H9 (cell line): Measurements from ENCODE around the gene TACR1. TPM values are rescaled to one million over a fixed set of nuclear protein-coding genes. Genes with fewer than 3 reads are reported as not detected.

Experiments
- DNase-seq: peaks from one replicate; pipeline ENCODE4 v3.0.0-alpha.2; 2017
- H2AFZ ChIP-seq: one replicate; pipeline ENCODE4 v1.6.1; 2013; ENCODE audit warnings: mild to moderate bottlenecking, low read length, control low read depth, moderate library complexity
- H2AK5ac ChIP-seq: 2 replicates; pipeline ENCODE4 v1.6.1; 2013; ENCODE audit warnings: low read length, control low read depth, mixed read lengths; ENCODE audit not compliant: insufficient read length
- H2BK120ac ChIP-seq: one replicate; pipeline ENCODE4 v1.6.1; 2013; ENCODE audit warnings: low read depth, mild to moderate bottlenecking, low read length, control low read depth, inconsistent platforms; ENCODE audit not compliant: poor library complexity, severe bottlenecking
- H2BK12ac ChIP-seq: 2 replicates; pipeline ENCODE4 v1.6.1; 2013; ENCODE audit warnings: low read length, control low read depth, mixed read lengths, low read depth; ENCODE audit not compliant: insufficient read length
- H2BK15ac ChIP-seq: 2 replicates; pipeline ENCODE4 v1.6.1; 2013; ENCODE audit warnings: low read depth, low read length, control low read depth
- H2BK20ac ChIP-seq: one replicate; pipeline ENCODE4 v1.6.1; 2013; ENCODE audit warnings: low read depth, mild to moderate bottlenecking, low read length, control low read depth, inconsistent platforms; ENCODE audit not compliant: poor library complexity, severe bottlenecking
- H2BK5ac ChIP-seq: 2 replicates; pipeline ENCODE4 v1.6.1; 2013; ENCODE audit warnings: low read length, control low read depth, mixed read lengths; ENCODE audit not compliant: insufficient read length
- H3K14ac ChIP-seq: 2 replicates; pipeline ENCODE4 v1.6.1; 2013; ENCODE audit warnings: low read length, control low read depth; ENCODE audit not compliant: insufficient read depth
- H3K18ac ChIP-seq: 2 replicates; pipeline ENCODE4 v1.6.1; 2013; ENCODE audit warnings: low read depth, mild to moderate bottlenecking, mixed read lengths, low read length, control low read depth; ENCODE audit not compliant: insufficient read length
- H3K23ac ChIP-seq: 2 replicates; pipeline ENCODE4 v1.6.1; 2013; ENCODE audit warnings: low read length, control low read depth, mixed read lengths, low read depth; ENCODE audit not compliant: insufficient read length
- H3K23me2 ChIP-seq: 2 replicates; pipeline ENCODE4 v1.6.1; 2013; ENCODE audit warnings: low read depth, mild to moderate bottlenecking, mixed read lengths, low read length, control low read depth; ENCODE audit not compliant: insufficient read length, poor library complexity, severe bottlenecking
- H3K27ac ChIP-seq: 2 replicates; pipeline ENCODE4 v1.5.1; 2013; ENCODE audit warnings: low read length, control low read depth, mixed read lengths, low read depth; ENCODE audit not compliant: insufficient read length
- H3K27me3 ChIP-seq: 2 replicates; pipeline ENCODE4 v1.6.1; 2013; ENCODE audit warnings: low read length, control low read depth, inconsistent platforms; ENCODE audit not compliant: insufficient read depth
- H3K4ac ChIP-seq: 2 replicates; pipeline ENCODE4 v1.6.1; 2013; ENCODE audit warnings: low read depth, mild to moderate bottlenecking, control low read depth, inconsistent platforms, low read length, moderate library complexity
- H3K4me1 ChIP-seq: 2 replicates; pipeline ENCODE4 v1.6.1; 2013; ENCODE audit warnings: low read length, control low read depth, inconsistent platforms; ENCODE audit not compliant: insufficient read depth
- H3K4me2 ChIP-seq: 2 replicates; pipeline ENCODE4 v1.6.1; 2013; ENCODE audit warnings: low read length, control low read depth, mixed read lengths; ENCODE audit not compliant: insufficient read length, insufficient read depth
- H3K56ac ChIP-seq: 2 replicates; pipeline ENCODE4 v1.6.1; 2013; ENCODE audit warnings: low read depth, mild to moderate bottlenecking, mixed read lengths, low read length, control low read depth; ENCODE audit not compliant: insufficient read length
- H3K79me1 ChIP-seq: 2 replicates; pipeline ENCODE4 v1.6.1; 2013; ENCODE audit warnings: low read depth, mild to moderate bottlenecking, moderate library complexity, low read length, control low read depth, inconsistent platforms; ENCODE audit not compliant: insufficient read depth, poor library complexity, severe bottlenecking
- H3K79me2 ChIP-seq: 2 replicates; pipeline ENCODE4 v1.6.1; 2013; ENCODE audit warnings: low read length, control low read depth, inconsistent platforms; ENCODE audit not compliant: insufficient read depth
- H3K9ac ChIP-seq: 2 replicates; pipeline ENCODE4 v1.6.1; 2013; ENCODE audit warnings: low read length, control low read depth, mixed read lengths; ENCODE audit not compliant: insufficient read length; ENCODE audit errors: extremely low read depth
- H3K9me3 ChIP-seq: one replicate; pipeline ENCODE4 v1.6.1; 2013; ENCODE audit warnings: low read depth, low read length, inconsistent platforms; ENCODE audit not compliant: control insufficient read depth
- H3T11ph ChIP-seq: one replicate; pipeline ENCODE4 v1.6.1; 2013; ENCODE audit warnings: mild to moderate bottlenecking, low read length, control low read depth, inconsistent platforms
- H4K20me1 ChIP-seq: one replicate; pipeline ENCODE4 v1.6.1; 2013; ENCODE audit not compliant: control insufficient read depth, insufficient read length, insufficient read depth
- H4K5ac ChIP-seq: 2 replicates; pipeline ENCODE4 v1.6.1; 2013; ENCODE audit warnings: low read depth, mild to moderate bottlenecking, mixed read lengths, low read length, control low read depth; ENCODE audit not compliant: insufficient read length
- H4K8ac ChIP-seq: replicated peaks from 2 replicates; pipeline ENCODE4 v1.6.1; 2013; ENCODE audit warnings: low read length, control low read depth, mixed read lengths, low read depth; ENCODE audit not compliant: insufficient read length
- H4K91ac ChIP-seq: 2 replicates; pipeline ENCODE4 v1.6.1; 2013; ENCODE audit warnings: low read depth, mild to moderate bottlenecking, moderate library complexity, mixed read lengths, low read length, control low read depth; ENCODE audit not compliant: insufficient read length
- H3K27ac Mint-ChIP-seq, 3 experiments: 2 replicates in 2 of 3; 3 replicates in 1 of 3; pipeline ENCODE4 v1.8.0; 2020 to 2021; ENCODE audit warnings: mixed read lengths in 3 of 3, mild to moderate bottlenecking in 1 of 3, moderate library complexity in 1 of 3
- H3K27me3 Mint-ChIP-seq: 2 replicates; pipeline ENCODE4 v1.8.0; 2021; ENCODE audit warnings: low read depth, mild to moderate bottlenecking, moderate library complexity, mixed read lengths
- H3K36me3 Mint-ChIP-seq, 3 experiments: 2 replicates in 2 of 3; 3 replicates in 1 of 3; pipeline ENCODE4 v1.8.0; 2020 to 2021; ENCODE audit warnings: low read depth in 3 of 3, mixed read lengths in 3 of 3; ENCODE audit not compliant: insufficient read depth in 1 of 3
- H3K4me1 Mint-ChIP-seq, 2 experiments: 2 replicates each; pipeline ENCODE4 v1.8.0; 2020; ENCODE audit warnings: mixed read lengths in 2 of 2
- H3K4me3 Mint-ChIP-seq, 2 experiments: 2 replicates in 1 of 2; 3 replicates in 1 of 2; pipeline ENCODE4 v1.8.0; 2020 to 2021; ENCODE audit warnings: mild to moderate bottlenecking in 2 of 2, mixed read lengths in 2 of 2, moderate library complexity in 1 of 2
- H3K9me3 Mint-ChIP-seq, 2 experiments: 2 replicates in 1 of 2; 3 replicates in 1 of 2; pipeline ENCODE4 v1.8.0; 2020; ENCODE audit warnings: mild to moderate bottlenecking in 2 of 2, mixed read lengths in 2 of 2, moderate library complexity in 1 of 2
- CTCF ChIP-seq: fragments of 200-600 bp; sonication (generic); conservative IDR thresholded peaks from 3 replicates; pipeline ENCODE4 v1.8.0; 2021; ENCODE audit warnings: antibody characterized with exemption, mild to moderate bottlenecking
- WGBS: extraction: QIAGEN DNeasy Blood & Tissue Kit; methylation state at CpG from one replicate; pipeline ENCODE4 v1.1.7; 2013; ENCODE audit warnings: missing lambda C conversion rate, low lambda C conversion rate, mixed read lengths; ENCODE audit not compliant: insufficient read length; ENCODE audit errors: extremely low coverage; 5-methylcytosine and 5-hydroxymethylcytosine counted together
- total RNA-seq: library from RNA; stranded (reverse); gene quantifications from 2 replicates; pipeline ENCODE4 v1.2.1, GENCODE V29; 2021

TACR1 gene
- total RNA-seq, 1 experiment from 2014 or later = 1.4 TPM

DNA sequence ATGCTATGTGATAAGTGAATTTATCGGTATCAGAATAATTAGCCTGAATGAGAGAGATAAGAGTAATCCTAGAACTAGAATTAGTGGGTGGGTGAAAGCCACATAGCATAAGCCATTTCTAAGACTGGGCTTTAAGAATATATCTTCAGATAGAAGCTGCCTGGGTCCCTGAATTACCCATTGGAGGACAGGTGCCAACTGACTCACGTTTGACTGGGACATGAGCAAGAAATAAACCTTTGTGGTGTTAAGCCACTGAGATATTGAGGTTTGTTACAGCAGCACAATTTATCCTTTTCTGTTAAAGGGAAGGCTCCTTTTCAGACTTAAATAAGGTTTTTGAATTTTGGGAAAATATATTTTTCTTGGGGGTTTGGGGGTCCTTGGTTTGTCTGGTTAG is 145.0 kb downstream of the TACR1 start:
- H3K4me3 Mint-ChIP-seq = no peak overlapping the region
- Histone ChIP-seq H3T11ph (no peak overlapping the region), H3K56ac (no peak overlapping the region), H4K5ac (no peak overlapping the region), H2BK20ac (no peak overlapping the region), H2AFZ (no peak overlapping the region), H2BK15ac (no peak overlapping the region), H3K27me3 (no peaks in the 10 kb centered on the region), H3K18ac (no peak overlapping the region), H4K91ac (no peak overlapping the region), H3K23ac (no peak overlapping the region), H3K79me1 (no peaks in the 10 kb centered on the region), H2BK5ac (no peak overlapping the region), H2AK5ac (no peak overlapping the region), H3K79me2 (no peaks in the 10 kb centered on the region), H3K4me1 (peaks cover 17% of the 10 kb centered on the region; the same call in 1 of the 2 replicates), H3K23me2 (peaks cover 2% of the 10 kb centered on the region), H3K4ac (no peak overlapping the region), H3K27ac (no peak overlapping the region), H2BK120ac (no peak overlapping the region), H3K4me2 (no peak overlapping the region), H3K14ac (no peak overlapping the region), H4K8ac (no peak overlapping the region), H3K9ac (no peak overlapping the region), H3K9me3 (no peaks in the 10 kb centered on the region), H4K20me1 (no peaks in the 10 kb centered on the region), H2BK12ac (no peak overlapping the region)
- no peak for DNase-seq
- no peak for TF ChIP-seq CTCF
- H3K27ac Mint-ChIP-seq = no peak overlapping the region
- H3K4me1 Mint-ChIP-seq = peaks cover 48 to 54% of the 10 kb centered on the region in 2 experiments
- H3K27me3 Mint-ChIP-seq = peaks cover 34% of the 10 kb centered on the region
- WGBS = no CpG with 5 or more reads among the region's 2 CpGs
- no peaks in the 10 kb centered on the region for H3K9me3 Mint-ChIP-seq
- no peaks in the 10 kb centered on the region for H3K36me3 Mint-ChIP-seq
